Aorta (tissue), 5 donors: ENCODE results near the gene LAPTM5. TPM values are rescaled to one million over a fixed set of nuclear protein-coding genes. Genes with fewer than 3 reads are reported as not detected.

Source experiments
- ATAC-seq: fragments of 200-7000 bp; cut with Tn5 transposase; one replicate; pipeline ENCODE4 v1.9.1; 2022; ENCODE audit warnings: moderate library complexity; ENCODE audit not compliant: low FRiP score
- DNase-seq, 2 donors: peaks; one replicate each; pipeline ENCODE4 v3.0.0-alpha.2; 2020
- H3K27ac ChIP-seq, 2 donors: one replicate each; pipeline ENCODE4 v1.5.1; 2013; ENCODE audit warnings: low read length in 2 of 2, mild to moderate bottlenecking in 2 of 2, moderate library complexity in 2 of 2, control low read depth in 1 of 2, inconsistent platforms in 1 of 2, low read depth in 1 of 2
- H3K27me3 ChIP-seq, 2 donors: one replicate each; pipeline ENCODE4 v1.6.1; 2013; ENCODE audit warnings: control low read depth in 1 of 2, low read length in 1 of 2, mild to moderate bottlenecking in 1 of 2, moderate library complexity in 1 of 2; ENCODE audit not compliant: insufficient read depth in 2 of 2, control insufficient read depth in 1 of 2
- H3K36me3 ChIP-seq, 2 donors: one replicate each; pipeline ENCODE4 v1.6.1; 2013; ENCODE audit warnings: control low read depth in 1 of 2, low read length in 1 of 2, mild to moderate bottlenecking in 1 of 2; ENCODE audit not compliant: insufficient read depth in 2 of 2, control insufficient read depth in 1 of 2
- H3K4me1 ChIP-seq, 2 donors: one replicate each; pipeline ENCODE4 v1.6.1; 2013; ENCODE audit warnings: low read length in 2 of 2, control low read depth in 1 of 2, mild to moderate bottlenecking in 1 of 2, moderate library complexity in 1 of 2; ENCODE audit not compliant: insufficient read depth in 2 of 2, control insufficient read depth in 1 of 2
- H3K4me3 ChIP-seq, 2 donors: one replicate each; pipeline ENCODE4 v1.5.1; 2013; ENCODE audit warnings: low read length in 2 of 2, control low read depth in 1 of 2, mild to moderate bottlenecking in 1 of 2
- H3K9me3 ChIP-seq: one replicate; pipeline ENCODE4 v1.6.1; 2013; ENCODE audit warnings: mild to moderate bottlenecking, low read length; ENCODE audit not compliant: control insufficient read depth
- WGBS, 2 donors: extraction: QIAGEN DNeasy Blood & Tissue Kit; methylation state at CpG; one replicate each; pipeline ENCODE4 v1.1.7; 2013; 5-methylcytosine and 5-hydroxymethylcytosine counted together
- intact Hi-C, 2 donors: fragments of 100-400 bp; cut with DNase I; formaldehyde crosslinking; loops; one replicate each; pipeline versions ENCODE4 v1.14.2 to v1.15.0; 2022
- polyA plus RNA-seq, 2 donors: library from polyadenylated mRNA; stranded (reverse); fragments of 200-250 nt; gene quantifications; one replicate each; pipeline ENCODE4 v1.2.3, GENCODE V29; 2013
- total RNA-seq, 2 donors: library from RNA; stranded (reverse); fragmentation: NEBNext Ultra II Directional; extraction: Animal tissue kit (Norgen Biotek cat#: 25700); gene quantifications; one replicate each; pipeline ENCODE4 v1.2.1, GENCODE V29; 2021
- donor health status: healthy with polysubstance abuse.
- donor health status: Bipolar disorder and iron deficiency.
- donor health status: DM: no; HTN: no; CAD: no.
- donor health status: DM: no; HTN: no; CAD: no.
- donor health status: DM: yes; HTN: yes; CAD: no.

LAPTM5 gene
- total and polyA plus RNA-seq, 4 donors: 18.0 to 122 (median 115) TPM

GRCh38 chr1:30781906-30782305, 24.3 kb upstream of the LAPTM5 start:
- 67 to 68% methylated on average over 10 of the region's 10 CpGs for WGBS, 2 donors
- intact Hi-C loops: loop anchor here (1.0 to 5.0 kb wide), 3 partner anchors 19 to 130 kb away; no protein-coding TSS in a partner anchor
- Histone ChIP-seq H3K36me3 (no peaks in the 10 kb centered on the region), H3K9me3 (no peaks in the 10 kb centered on the region), H3K27me3 (no peaks in the 10 kb centered on the region), H3K4me3 (no peak overlapping the region), H3K27ac (no peak overlapping the region), H3K4me1 (no peaks in the 10 kb centered on the region)
- no peak for DNase-seq
- ATAC-seq: no peak

GRCh38 chr1:30780409-30780808, 22.8 kb upstream of the LAPTM5 start:
- intact Hi-C loops: loop anchor here in 1 of 2 donors (5.0 kb wide), 1 partner anchor 132 kb away; no protein-coding TSS in a partner anchor
- 40 to 47% methylated on average over 5 of the region's 5 CpGs for WGBS, 2 donors

DNA sequence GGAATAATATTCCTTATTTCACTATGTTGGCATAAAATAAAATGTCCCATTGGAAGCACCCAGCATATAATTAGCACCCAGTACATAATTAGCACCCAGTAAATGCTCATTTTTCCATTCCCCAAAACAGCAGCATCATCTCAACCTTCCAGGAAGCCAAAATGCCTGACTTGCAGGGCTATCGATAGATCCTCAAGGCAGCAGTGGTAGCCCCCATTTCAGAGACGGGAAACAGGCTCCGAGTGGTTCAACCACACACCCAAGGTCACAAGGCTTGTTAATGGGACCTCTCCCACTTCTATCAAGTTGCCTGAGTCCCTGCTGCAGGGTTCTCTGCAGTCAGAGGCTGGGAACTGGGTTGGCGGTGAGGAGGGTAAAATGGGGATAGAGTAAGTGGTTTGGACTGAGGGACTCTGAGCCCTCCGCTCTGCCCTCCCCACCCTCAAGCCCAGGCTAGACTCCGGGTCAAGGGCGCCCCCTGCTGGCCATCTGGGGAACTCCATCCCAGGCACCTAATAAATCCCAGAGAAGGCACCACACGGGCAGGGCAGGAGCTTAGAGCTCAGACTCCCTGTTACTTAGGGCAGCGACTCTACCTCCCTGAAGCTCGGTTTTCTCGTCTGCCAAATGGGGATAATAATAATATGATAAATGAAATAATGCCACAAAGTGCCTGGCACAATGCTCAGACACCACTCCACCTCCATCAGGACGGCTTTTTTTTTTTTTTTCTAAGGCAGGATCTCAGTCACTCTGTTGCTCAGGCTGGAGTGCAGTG, 21.9 kb upstream of the LAPTM5 start:
- 24 to 25% methylated on average over 12 of the region's 12 CpGs for WGBS, 2 donors
- ATAC-seq (peak; percentile 80), DNase-seq (peak; percentile 88 to 97)
- Histone ChIP-seq H3K4me1 (no peaks in the 10 kb centered on the region), H3K36me3 (no peaks in the 10 kb centered on the region), H3K4me3 (no peak overlapping the region), H3K27ac (no peak overlapping the region), H3K27me3 (no peaks in the 10 kb centered on the region), H3K9me3 (no peaks in the 10 kb centered on the region)
- intact Hi-C loops: loop anchor here (1.0 to 5.0 kb wide), 2 partner anchors 60 to 133 kb away; no protein-coding TSS in a partner anchor

More at GRCh38 chr1:30780409-30780808, 22.8 kb upstream of the LAPTM5 start:
- no peaks in the 10 kb centered on the region for H3K4me1 ChIP-seq
- no peaks in the 10 kb centered on the region for H3K27me3 ChIP-seq
- no peak overlapping the region for H3K4me3 ChIP-seq
- H3K27ac ChIP-seq: no peak overlapping the region
- ATAC-seq (no peak), DNase-seq (no peak)
- no peaks in the 10 kb centered on the region for H3K9me3 ChIP-seq
- H3K36me3 ChIP-seq: no peaks in the 10 kb centered on the region

DNA sequence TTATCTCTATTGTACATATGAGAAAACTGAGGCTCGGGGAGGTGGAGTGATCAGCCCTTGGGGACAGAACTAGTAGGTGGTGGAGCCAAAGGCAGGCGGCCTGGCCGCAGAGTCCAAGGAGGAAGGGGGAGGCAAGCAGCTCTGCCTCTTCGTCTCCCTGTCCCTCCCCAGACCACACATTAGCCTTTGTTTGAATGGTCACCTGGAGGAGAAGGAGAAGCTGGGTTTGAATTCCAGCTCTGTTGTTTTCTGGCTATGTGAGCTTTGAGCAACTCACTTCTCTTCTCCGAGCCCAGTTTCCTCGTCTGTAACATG, 21.4 kb upstream of the LAPTM5 start:
- Histone ChIP-seq H3K27ac (no peak overlapping the region), H3K36me3 (no peaks in the 10 kb centered on the region), H3K9me3 (no peaks in the 10 kb centered on the region), H3K4me3 (no peak overlapping the region), H3K4me1 (no peaks in the 10 kb centered on the region), H3K27me3 (no peaks in the 10 kb centered on the region)
- ATAC-seq (no peak), DNase-seq (no peak)
- 79 to 81% methylated on average over 6 of the region's 6 CpGs for WGBS, 2 donors
- intact Hi-C loops: loop anchor here (1.0 kb wide), 1 partner anchor 60 kb away; no protein-coding TSS in a partner anchor

DNA sequence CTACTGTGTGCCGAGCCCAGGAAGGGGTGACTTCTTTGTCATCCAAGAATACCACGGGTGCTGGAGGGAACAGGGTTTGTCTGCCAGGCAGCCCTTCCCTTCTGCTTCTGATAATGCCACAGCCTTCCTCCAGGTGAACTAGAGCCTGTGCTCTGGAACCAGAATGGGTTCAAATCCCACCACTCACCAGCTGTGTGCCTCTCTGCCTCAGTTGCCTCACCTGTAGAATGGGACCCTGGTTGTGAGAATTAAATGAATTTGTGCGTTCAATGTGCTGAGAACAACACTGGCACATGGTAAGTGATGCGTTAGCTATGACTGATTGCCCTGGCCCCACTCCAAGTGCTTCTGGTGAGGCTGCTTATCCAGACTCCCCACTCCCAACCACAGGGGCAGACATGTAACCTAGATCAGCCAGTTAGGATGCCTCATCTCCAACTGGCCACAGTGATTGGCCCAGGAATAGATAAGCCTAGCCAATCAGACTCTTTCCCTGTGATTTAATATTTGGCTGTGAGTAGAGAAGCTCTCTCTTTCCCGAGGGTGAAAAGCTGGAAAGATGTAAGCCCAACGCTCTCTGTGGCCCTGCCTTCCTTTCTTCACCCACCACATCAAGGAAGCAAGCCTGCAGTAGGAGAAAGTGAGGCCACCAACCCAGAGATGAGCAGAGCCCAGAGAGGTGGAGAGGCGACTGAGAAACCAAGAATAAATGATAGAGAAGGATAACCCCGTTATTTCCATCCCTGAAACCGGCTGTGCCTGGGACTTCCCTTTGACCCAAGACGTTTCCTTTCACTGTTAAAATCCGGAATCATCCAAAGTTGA, 20.8 kb upstream of the LAPTM5 start:
- Histone ChIP-seq H3K27me3 (no peaks in the 10 kb centered on the region), H3K27ac (no peak overlapping the region), H3K4me1 (no peaks in the 10 kb centered on the region), H3K9me3 (no peaks in the 10 kb centered on the region), H3K36me3 (no peaks in the 10 kb centered on the region), H3K4me3 (no peak overlapping the region)
- 69 to 71% methylated on average over 11 of the region's 11 CpGs for WGBS, 2 donors
- DNase-seq: no peak
- ATAC-seq: no peak
- intact Hi-C loops: no loop called here

DNA sequence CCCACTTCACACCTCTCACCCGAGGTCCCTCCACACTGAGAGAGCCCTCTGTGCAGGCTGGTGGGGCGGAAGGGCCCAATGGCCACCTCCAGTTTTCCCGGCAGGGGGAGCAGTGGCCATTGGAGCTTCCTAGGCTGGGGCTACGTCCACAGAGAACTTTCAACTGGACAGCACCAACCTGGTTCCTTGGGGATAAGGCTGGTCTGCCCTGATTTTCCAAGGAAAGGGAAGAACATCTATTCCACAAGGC, 20.3 kb upstream of the LAPTM5 start:
- no peaks in the 10 kb centered on the region for H3K27me3 ChIP-seq
- no peak for DNase-seq
- no peak overlapping the region for H3K27ac ChIP-seq
- no peaks in the 10 kb centered on the region for H3K4me1 ChIP-seq
- 66 to 67% methylated on average over 3 to 4 of the region's 4 CpGs for WGBS, 2 donors
- H3K9me3 ChIP-seq: no peaks in the 10 kb centered on the region
- ATAC-seq: no peak
- H3K4me3 ChIP-seq: no peak overlapping the region
- intact Hi-C loops: no loop called here
- no peaks in the 10 kb centered on the region for H3K36me3 ChIP-seq

DNA sequence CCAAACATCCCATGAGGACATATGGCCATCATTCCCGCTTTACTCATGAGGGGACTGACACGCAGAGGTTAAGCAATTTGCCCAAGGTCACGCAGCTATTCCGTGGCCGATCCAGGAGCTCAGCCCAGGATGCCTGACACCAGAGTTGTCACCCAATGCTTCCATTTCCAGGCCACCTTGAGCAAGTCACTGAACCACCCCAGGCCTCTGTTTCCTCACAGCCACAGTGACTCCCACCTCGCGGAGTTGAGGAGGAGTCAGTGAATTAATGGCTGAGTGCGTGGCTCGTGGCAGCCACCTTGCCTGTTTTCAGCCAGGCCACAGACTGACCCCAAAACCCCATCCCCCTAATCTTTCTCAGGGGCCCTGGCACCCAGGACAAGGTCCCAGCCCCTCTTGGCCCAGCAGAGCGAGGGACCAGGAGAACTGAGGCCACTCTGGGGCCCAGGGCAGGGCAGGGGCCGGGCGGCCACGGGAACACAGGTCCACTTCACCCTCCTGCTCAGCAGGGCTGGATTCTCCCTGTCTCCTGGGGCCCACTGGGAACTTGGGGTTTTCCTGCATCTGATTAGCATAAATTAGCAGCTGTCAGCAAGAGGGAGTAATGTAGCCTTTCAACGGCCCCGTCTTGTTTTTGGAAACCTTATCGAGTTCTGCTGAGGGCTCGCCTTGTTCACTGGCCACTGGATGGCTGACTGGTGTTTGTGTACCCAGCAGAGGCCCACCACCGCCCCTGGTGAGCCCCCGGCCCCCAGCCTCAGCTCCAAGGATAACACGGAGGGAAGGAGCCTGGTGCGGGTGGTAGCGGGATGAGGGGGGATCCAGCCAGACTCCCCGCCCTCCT, 19.7 kb upstream of the LAPTM5 start:
- intact Hi-C loops: no loop called here
- H3K4me3 ChIP-seq: no peak overlapping the region
- H3K9me3 ChIP-seq: no peaks in the 10 kb centered on the region
- H3K27ac ChIP-seq: no peak overlapping the region
- 89 to 93% methylated on average over 23 of the region's 23 CpGs for WGBS, 2 donors
- no peaks in the 10 kb centered on the region for H3K27me3 ChIP-seq
- no peaks in the 10 kb centered on the region for H3K4me1 ChIP-seq
- ATAC-seq (no peak), DNase-seq (no peak)
- H3K36me3 ChIP-seq: no peaks in the 10 kb centered on the region

- H3K9me3 ChIP-seq: no peaks in the 10 kb centered on the region
- H3K27ac ChIP-seq: no peak overlapping the region
- H3K36me3 ChIP-seq: no peaks in the 10 kb centered on the region
- H3K4me1 ChIP-seq: no peaks in the 10 kb centered on the region
- no peak overlapping the region for H3K4me3 ChIP-seq
- intact Hi-C loops: no loop called here
- H3K27me3 ChIP-seq: no peaks in the 10 kb centered on the region
- 89 to 93% methylated on average over 17 to 18 of the region's 18 CpGs for WGBS, 2 donors
- DNase-seq: no peak
- no peak for ATAC-seq
Measured at GRCh38 chr1:30776097-30777059, 18.8 kb upstream of the LAPTM5 start.
